GM21367 (cell line): ENCODE data around the gene OR5V1.
"Not testable (repeated sequence)": the region's sequence is repeated elsewhere in the genome, so short reads cannot be mapped to it uniquely, and the experiment has no call there.

Source experiments
- ATAC-seq: cut with Tn5 transposase; IDR thresholded peaks from one replicate; pipeline ENCODE4 v1.9.1; 2021; ENCODE audit not compliant: unreplicated experiment

Gene OR5V1

DNA sequence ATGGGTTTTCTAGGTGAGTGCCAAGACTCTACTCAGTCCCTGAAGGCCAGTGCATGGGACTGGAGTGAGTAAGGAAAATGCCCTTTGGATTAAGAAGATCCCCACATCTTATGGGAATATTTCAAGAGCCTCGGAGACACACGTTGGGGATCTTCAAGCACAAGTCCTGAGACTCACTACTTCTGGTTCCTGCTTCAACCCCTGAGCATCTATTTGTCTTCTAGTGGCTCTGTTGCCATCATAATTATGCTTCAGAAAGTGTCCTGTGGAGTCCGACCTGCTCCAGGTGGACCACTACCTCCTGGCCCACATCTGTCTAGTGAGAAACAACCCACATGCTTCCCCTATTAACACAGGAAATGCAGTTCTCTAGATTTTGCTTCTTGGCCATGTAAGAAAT lies at the start of gene OR5V1:
TSS of gene OR5V1 (minus strand) at position 101 of the 400 bp plus-strand sequence. CDS start 12,670 bp downstream, outside the sequence.
- ATAC-seq, result no peak

DNA sequence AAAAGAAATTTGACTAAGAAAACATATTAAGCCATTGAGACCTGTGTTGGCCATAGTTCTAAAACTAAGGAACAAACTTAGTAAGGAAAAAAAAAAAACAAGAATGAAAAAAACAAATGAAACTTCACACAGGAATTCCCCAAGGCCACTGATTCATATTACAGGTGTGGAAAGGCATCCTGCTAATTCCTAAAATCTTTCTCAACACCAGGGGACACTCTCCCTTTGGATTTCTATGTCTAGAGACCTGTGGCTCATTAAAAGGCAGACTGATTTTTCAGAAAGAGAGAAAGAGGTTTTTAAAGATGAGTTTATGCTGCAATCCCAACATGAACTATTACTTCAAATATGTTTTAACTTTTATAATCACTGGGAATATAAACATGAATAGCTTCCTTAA lies 45.9 kb upstream of the OR5V1 start, which contains the start of gene OR12D1:
TSS of gene OR12D1 (plus strand) at position 341 of the 400 bp plus-strand sequence.
- ATAC-seq, result no peak

DNA sequence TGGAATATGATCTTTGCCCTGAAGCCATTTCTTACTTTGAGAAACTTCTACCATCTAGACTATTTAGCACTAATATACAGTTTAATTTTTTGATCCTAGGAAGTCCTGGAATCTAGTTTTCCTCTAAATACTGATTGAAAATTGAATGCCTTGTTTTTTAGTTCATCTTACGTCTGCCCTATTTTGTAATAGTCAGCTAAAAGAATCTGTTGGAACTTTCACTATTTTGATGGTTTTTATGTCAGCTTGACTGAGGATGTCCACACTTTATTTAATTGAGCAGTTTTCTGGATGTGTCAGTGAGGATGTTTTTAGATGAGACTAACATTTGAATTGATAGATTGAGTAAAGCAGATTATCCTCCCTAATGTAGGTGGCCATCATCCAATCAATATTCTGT lies 35.1 kb upstream of the OR5V1 start:
- no peak for ATAC-seq

DNA sequence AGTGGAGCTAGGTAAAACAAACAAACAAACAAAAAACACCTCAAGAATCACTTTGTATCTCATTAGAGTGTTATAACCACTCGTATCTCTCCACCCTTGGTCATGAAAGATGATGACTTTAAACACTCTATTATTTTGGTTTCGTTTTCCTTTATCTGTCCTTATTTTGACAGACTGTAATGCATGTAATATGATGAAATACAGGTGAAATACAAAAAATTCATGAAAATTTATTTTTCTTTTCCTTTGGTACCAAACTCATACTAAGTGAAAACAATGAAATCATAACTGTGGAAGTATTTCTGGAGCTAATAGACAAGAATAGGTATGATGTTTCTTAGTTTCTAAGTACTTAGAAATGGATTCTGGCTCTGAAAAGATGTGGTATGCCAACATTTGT lies 30.9 kb upstream of the OR5V1 start:
- ATAC-seq, result no peak

DNA sequence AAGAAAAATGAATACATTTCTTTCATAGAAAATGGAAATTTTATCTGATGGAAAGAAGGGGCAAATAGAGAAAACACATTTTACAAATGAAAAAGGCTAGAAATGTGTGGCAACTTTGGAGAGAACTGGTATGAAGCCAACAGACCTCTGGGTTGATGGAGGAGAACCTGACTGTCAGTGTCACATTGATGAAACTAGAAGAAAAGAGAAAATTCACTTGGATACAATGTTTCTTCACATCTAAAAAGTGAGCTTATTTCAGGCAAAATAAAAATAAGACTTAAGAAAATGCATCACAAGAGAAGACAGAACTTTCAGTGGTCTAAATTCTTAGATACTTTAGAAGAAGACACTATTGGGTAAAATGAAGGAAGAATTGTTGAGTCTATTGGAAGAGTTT lies 26.7 kb upstream of the OR5V1 start, which contains the start of gene OR12D2:
TSS of gene OR12D2 (plus strand) at position 301 of the 400 bp plus-strand sequence. CDS start 1,069 bp downstream, outside the sequence.
- ATAC-seq, result no peak

DNA sequence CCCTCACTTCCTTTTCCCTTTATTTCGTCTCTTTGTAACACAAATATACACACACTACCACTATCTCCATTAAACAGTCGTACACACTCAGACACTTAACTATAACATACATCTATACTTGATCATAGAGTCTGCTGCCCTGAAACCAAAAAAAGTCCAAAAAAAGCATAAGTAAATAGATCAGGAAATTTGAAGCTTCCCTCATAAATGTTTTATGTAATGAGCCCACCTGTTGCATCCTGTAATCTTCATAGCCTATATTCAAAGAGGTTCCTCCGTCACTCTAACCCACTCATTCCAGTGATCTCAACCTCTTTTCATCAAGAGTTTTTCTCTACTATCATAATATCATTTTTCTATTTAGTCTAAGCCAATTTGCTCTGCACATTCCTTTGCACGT lies 19.9 kb upstream of the OR5V1 start:
- no peak for ATAC-seq

DNA sequence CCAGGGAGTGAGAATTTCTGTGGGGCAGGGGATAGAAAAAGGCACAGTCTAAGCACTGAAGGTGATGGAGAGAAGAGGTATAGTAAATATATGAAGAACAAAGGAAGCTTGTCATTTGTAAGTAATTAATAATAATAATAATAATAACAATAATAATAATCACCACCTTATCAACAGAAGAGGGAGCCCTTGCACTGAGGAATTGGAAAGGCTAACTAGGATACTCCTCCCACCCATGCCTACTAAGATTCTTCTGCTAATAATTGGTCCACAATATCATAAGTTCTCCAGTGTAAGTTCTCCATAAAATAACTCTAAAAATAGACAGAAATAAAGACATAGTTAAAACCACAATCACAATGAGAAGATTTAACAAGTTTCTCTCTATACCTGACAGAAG lies 7.3 kb upstream of the OR5V1 start:
- ATAC-seq, result no peak

DNA sequence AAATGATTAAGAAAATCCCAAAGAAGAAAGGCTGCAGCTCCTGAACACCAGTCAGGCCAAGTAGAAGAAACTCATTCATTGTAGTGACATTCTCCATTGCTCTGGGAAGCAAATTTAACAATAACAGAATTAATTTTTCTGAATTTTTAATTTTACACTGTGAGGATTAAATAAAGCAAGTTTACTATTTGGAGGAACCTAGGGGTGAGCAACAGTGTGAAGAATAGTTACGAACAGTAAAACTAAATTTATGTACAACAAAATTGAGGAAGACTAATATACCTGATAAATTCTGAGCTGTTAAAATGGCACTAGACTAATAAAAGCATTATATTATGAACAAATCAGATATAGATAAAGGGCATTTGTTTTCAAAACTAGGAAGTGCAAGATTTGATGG lies 6.5 kb upstream of the OR5V1 start, which contains the start of gene OR12D3:
TSS of gene OR12D3 (minus strand) at position 101 of the 400 bp plus-strand sequence. CDS start at position 97, 4 bp downstream.
- ATAC-seq, result no peak

DNA sequence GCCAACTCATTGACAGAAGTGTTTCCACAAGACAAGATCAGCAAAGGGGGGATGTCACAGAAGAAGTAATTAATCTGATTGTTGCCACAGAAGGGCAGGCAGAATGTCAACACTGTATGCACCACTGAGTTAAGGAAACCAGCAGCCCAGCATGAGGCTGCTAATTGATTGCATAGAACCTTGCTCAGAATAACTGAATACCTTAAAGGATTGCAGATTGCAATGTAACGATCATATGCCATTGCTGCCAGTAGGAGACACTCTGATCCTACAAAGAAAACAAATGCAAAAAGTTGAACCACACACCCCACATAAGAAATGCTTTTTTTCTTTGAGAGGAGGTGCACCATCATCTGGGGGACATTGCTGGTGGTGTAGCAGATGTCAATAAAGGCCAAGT lies 13.1 kb downstream of the OR5V1 start:
- ATAC-seq, result no peak

DNA sequence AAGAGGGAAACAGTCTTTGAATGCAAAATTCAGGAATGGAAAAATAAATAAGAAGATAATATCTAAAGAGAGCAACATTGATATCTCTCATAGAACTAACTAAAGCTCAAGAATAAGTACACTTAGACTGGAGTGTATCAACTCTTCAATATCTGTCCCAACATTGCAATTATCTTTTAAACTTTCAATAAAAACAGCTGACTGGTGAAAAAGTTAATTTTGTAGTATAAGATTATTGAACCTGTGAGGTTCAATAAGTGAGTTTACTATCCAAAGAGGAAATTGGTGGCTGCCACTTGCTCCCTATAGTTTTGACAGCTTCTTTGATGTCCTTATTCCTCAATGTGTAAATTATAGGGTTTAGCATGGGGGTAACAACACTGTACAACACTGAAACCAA lies 13.7 kb downstream of the OR5V1 start:
- ATAC-seq, result no peak

DNA sequence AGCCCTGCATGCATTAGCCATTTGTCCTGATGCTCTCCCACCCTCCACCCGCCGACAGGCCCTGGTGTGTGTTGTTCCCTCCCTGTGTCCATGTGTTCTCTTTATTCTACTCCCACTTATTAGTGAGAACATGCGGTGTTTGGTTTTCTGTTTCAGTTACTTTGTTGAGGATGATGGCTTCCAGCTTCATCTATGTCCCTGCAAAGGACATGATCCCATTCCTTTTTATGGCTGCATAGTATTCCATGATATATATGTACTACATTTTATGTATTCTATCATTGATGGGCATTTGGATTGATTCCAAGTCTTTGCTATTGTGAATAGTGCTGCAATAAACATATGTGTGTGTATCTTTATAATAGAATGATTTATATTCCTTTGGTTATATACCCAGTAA lies 19.3 kb downstream of the OR5V1 start:
- ATAC-seq, result not testable (repeated sequence)

DNA sequence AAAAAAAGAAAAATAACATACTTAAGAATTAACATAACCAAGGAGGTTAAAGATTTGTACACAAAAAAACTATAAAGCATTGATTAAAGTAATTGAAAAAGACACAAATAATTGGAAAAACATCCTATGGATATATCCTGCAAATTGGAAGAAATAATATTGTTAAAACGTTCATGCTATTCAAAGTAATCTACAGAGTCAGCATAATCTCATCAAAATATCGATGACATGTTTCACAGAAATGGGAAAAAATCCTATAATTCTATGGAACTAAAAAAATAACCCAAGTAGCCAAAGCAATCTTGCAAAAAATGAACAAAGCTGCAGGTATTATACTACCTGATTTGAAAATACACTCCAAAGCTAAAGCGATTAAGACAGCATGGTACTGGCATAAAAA lies 23.3 kb downstream of the OR5V1 start:
- no peak for ATAC-seq

DNA sequence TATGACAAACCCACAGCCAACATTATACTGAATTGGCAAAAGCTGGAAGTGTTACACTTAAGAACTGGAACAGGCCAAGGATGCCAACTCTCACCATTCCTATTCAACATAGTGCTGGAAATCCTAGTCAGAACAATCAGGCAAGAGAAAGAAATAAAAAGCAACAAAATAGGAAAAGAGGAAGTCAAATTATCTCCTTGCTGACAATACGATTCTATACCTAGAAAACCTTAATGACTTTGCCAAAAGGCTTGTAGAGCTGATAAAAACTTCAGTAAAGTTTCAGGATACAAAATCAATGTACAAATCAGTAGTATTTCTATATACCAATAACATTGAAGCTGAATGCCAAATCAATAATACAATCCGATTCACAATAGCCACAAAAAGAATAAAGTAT lies 32.4 kb downstream of the OR5V1 start:
- ATAC-seq, result no peak

DNA sequence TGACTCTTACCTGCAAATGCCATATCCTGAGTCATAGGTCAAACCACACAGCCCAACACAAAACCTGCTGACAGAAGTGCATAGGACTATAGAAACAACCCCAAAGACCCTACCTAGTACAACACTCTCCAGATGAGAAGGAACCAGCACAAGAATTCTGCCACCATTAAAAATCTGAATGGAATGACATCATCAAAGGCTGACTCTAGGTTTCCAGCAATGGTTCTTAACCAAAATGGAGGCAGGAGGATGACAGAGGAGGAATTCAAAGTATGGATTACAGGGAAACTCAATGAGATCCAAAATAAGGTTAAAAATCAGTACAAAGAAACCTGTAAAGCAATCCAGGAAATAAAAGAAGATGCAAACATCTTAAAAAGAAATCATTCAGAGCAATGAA lies 36.0 kb downstream of the OR5V1 start:
- ATAC-seq, result no peak

DNA sequence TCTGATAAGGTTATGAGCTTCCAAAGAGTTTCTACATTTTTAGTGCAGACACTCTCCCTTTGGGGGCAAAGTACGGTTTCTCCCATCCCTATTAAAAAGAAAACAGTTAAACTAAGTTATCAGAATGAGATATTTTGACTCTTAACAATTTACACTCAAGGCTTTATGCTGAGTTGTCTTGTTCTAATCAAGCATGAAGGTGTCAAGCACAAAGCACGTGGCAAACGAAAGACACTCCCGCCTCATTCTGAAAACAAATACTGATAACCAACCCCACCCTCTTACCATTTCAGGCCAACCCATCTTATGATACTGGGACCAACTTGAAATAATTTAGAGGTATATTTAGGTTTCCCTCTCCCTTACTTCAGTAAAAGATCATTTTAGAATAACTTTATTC lies 42.9 kb downstream of the OR5V1 start:
- ATAC-seq, result no peak

DNA sequence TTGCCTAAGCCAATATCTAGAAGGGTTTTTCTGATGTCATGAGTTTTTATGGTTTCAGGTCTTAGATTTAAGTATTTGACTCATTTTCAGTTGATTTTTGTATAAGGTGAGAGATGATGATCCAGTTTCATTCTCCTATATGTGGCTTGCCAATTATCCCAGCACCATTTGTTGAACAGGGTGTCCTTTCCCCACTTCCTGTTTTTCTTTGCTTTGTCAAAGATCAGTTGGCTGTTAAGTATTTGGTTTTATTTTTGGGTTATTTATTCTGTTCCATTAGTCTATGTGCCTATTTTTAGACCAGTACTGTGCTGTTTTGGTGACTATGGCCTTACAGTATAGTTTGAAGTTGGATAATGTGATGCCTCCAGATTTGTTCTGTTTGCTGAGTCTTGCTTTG lies 45.3 kb downstream of the OR5V1 start:
- ATAC-seq, result not testable (repeated sequence)

DNA sequence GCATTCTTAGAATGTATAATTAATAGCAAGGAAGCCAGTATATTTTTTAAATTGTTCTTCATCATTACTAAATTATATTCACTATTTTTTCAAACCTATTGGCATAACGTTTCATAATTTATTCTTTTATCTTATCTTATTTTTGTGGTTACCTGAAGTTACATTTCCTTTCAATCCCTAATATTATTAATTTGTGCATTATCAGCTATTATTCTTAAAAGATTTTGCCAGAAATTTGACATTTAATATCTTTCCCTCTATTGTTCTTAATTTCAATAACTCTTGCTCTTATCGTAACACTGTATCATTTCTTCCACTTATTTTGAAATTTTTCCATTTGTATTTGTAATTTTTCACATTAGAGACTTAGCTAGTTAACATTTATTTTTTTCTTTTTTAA lies 48.7 kb downstream of the OR5V1 start:
- ATAC-seq, result no peak
